Motor neuron (in vitro differentiated cells): Measurements from ENCODE around the gene TBRG4. TPM values are rescaled to one million over a fixed set of nuclear protein-coding genes. Genes with fewer than 3 reads are reported as not detected.

Experiments
- ATAC-seq, 8 experiments: fragments of 200-7000 bp; cut with Tn5 transposase; replicated peaks in 6 of 8; 2 replicates each; pipeline ENCODE4 v1.8.0; 2021; ENCODE audit warnings: mild to moderate bottlenecking in 8 of 8, moderate library complexity in 8 of 8
- H3K27ac ChIP-seq, 2 donors: fragments of 250-450 bp; sonication (Bioruptor Pico); 2 replicates each; pipeline ENCODE4 v1.9.0; 2021; ENCODE audit warnings: antibody characterized with exemption in 2 of 2, mild to moderate bottlenecking in 2 of 2, moderate library complexity in 1 of 2
- H3K4me1 ChIP-seq, 2 donors: fragments of 250-450 bp; sonication (Bioruptor Pico); replicated peaks in 1 of 2; 2 replicates each; pipeline ENCODE4 v1.6.1; 2021; ENCODE audit warnings: antibody characterized with exemption in 2 of 2, mild to moderate bottlenecking in 2 of 2, moderate library complexity in 1 of 2
- H3K4me3 ChIP-seq, 5 donors: fragments of 250-450 bp; sonication (Bioruptor Pico); 2 replicates each; pipeline ENCODE4 v1.9.0; 2021; ENCODE audit warnings: antibody characterized with exemption in 5 of 5, mild to moderate bottlenecking in 5 of 5, moderate library complexity in 4 of 5
- WGBS, 10 experiments: fragments of 450-650 bp; shearing (Covaris generic); methylation state at CpG; one replicate each; pipeline ENCODE4 v1.0.0; 2022; 5-methylcytosine and 5-hydroxymethylcytosine counted together
- in situ Hi-C, 9 experiments: fragments of 400-800 bp; cut with MboI; loops; one replicate each; pipeline ENCODE4 v1.15.0; 2021; ENCODE audit warnings: low sequenced_read_pairs in 9 of 9, low pct_unique_long_range_greater_than_20kb in 2 of 9; ENCODE audit not compliant: unreplicated experiment in 9 of 9
- total RNA-seq, 8 experiments: library from RNA; unstranded; fragments of 300-600 nt; gene quantifications; 2 replicates each; pipeline versions ENCODE4 v1.2.3 to v1.2.4, GENCODE V29; 2022

The TBRG4 gene
- total RNA-seq, 8 experiments from 2014 or later = 27.4 to 104 (median 44.1) TPM

- ATAC-seq = no peak
- Histone ChIP-seq H3K27ac (no peak overlapping the region), H3K4me3 (no peak overlapping the region), H3K4me1 (peaks cover 12 to 15% of the 10 kb centered on the region in 2 donors)
- in situ Hi-C loops = loop anchor here in 2 of 9 experiments (25.0 kb wide), 2 partner anchors 247 to 522 kb away; partner anchors contain the start of gene TMED4 (in 1 of the 2)
- 78 to 100% (median 94%) methylated on average over 2 to 7 of the region's 8 CpGs; no CpG with 5 or more reads in 4 of the 10 experiments for WGBS, 10 experiments
Observed at GRCh38 chr7:45108863-45109262, 2.6 kb downstream of the TBRG4 start.

GRCh38 chr7:45107356-45107755, 4.1 kb downstream of the TBRG4 start:
- Histone ChIP-seq H3K4me3 (no peak overlapping the region), H3K4me1 (peaks cover 9 to 10% of the 10 kb centered on the region in 2 donors), H3K27ac (no peak overlapping the region)
- in situ Hi-C loops = loop anchor here in 2 of 9 experiments (25.0 kb wide), 2 partner anchors 245 to 520 kb away; partner anchors contain the start of gene TMED4 (in 1 of the 2)
- 69 to 100% (median 100%) methylated on average over 1 to 2 of the region's 3 CpGs; no CpG with 5 or more reads in 2 of the 10 experiments for WGBS, 10 experiments
- ATAC-seq = no peak

GRCh38 chr7:45106820-45107219, 4.7 kb downstream of the TBRG4 start:
- ATAC-seq = no peak
- in situ Hi-C loops = loop anchor here in 2 of 9 experiments (25.0 kb wide), 2 partner anchors 245 to 520 kb away; partner anchors contain the start of gene TMED4 (in 1 of the 2)
- H3K27ac ChIP-seq = no peak overlapping the region

GRCh38 chr7:45105588-45106188, 5.8 kb downstream of the TBRG4 start:
- no peak for ATAC-seq
- in situ Hi-C loops = loop anchor here in 2 of 9 experiments (25.0 kb wide), 2 partner anchors 243 to 518 kb away; partner anchors contain the start of gene TMED4 (in 1 of the 2)
- Histone ChIP-seq H3K27ac (no peak overlapping the region), H3K4me3 (no peak overlapping the region), H3K4me1 (peaks cover 8% of the 10 kb centered on the region in 2 donors)
- 100% methylated on average over 1 to 5 of the region's 8 CpGs; no CpG with 5 or more reads in 6 of the 10 experiments for WGBS, 10 experiments

More at GRCh38 chr7:45106820-45107219, 4.7 kb downstream of the TBRG4 start:
- Histone ChIP-seq H3K4me3 (no peak overlapping the region), H3K4me1 (peaks cover 8% of the 10 kb centered on the region in 2 donors)
- 60 to 88% (median 74%) methylated on average over 1 to 7 of the region's 8 CpGs; no CpG with 5 or more reads in 3 of the 10 experiments for WGBS, 10 experiments

- ATAC-seq = no peak
- Histone ChIP-seq H3K4me3 (no peak overlapping the region), H3K27ac (no peak overlapping the region), H3K4me1 (peaks cover 1% of the 10 kb centered on the region in 2 donors)
- in situ Hi-C loops = loop anchor here in 2 of 9 experiments (25.0 kb wide), 2 partner anchors 243 to 518 kb away; partner anchors contain the start of gene TMED4 (in 1 of the 2)
- 67 to 100% (median 100%) methylated on average over 1 to 3 of the region's 12 CpGs; no CpG with 5 or more reads in 5 of the 10 experiments for WGBS, 10 experiments
Observed at GRCh38 chr7:45104844-45105587, 6.5 kb downstream of the TBRG4 start.

- H3K27ac ChIP-seq = no peak overlapping the region
- in situ Hi-C loops = loop anchor here in 2 of 9 experiments (25.0 kb wide), 2 partner anchors 242 to 517 kb away; partner anchors contain the start of gene TMED4 (in 1 of the 2)
- H3K4me3 ChIP-seq = no peak overlapping the region
- no peaks in the 10 kb centered on the region for H3K4me1 ChIP-seq
- WGBS, 10 experiments = 80 to 100% (median 89%) methylated on average over 1 to 6 of the region's 17 CpGs; no CpG with 5 or more reads in 4 of the 10 experiments
- no peak for ATAC-seq
Observed at GRCh38 chr7:45103958-45104843, 7.3 kb downstream of the TBRG4 start.

- Histone ChIP-seq H3K4me1 (no peaks in the 10 kb centered on the region), H3K27ac (no peak overlapping the region), H3K4me3 (no peak overlapping the region)
- in situ Hi-C loops = loop anchor here in 2 of 9 experiments (25.0 kb wide), 2 partner anchors 241 to 516 kb away; partner anchors contain the start of gene TMED4 (in 1 of the 2)
- no peak for ATAC-seq
- WGBS, 10 experiments = 70 to 100% (median 93%) methylated on average over 1 to 6 of the region's 14 CpGs; no CpG with 5 or more reads in 5 of the 10 experiments
Observed at GRCh38 chr7:45102785-45103712, 8.4 kb downstream of the TBRG4 start.

GRCh38 chr7:45101748-45102147, 9.7 kb downstream of the TBRG4 start:
- H3K4me3 ChIP-seq = no peak overlapping the region
- ATAC-seq = no peak
- 80 to 100% (median 85%) methylated on average over 1 to 3 of the region's 12 CpGs; no CpG with 5 or more reads in 6 of the 10 experiments for WGBS, 10 experiments

GRCh38 chr7:45100761-45101480, 10.6 kb downstream of the TBRG4 start:
- in situ Hi-C loops = loop anchor here in 2 of 9 experiments (25.0 kb wide), 2 partner anchors 239 to 514 kb away; partner anchors contain the start of gene TMED4 (in 1 of the 2)
- H3K4me3 ChIP-seq = no peak overlapping the region
- no peak overlapping the region for H3K27ac ChIP-seq
- ATAC-seq = no peak
- no peaks in the 10 kb centered on the region for H3K4me1 ChIP-seq
- 80 to 100% (median 96%) methylated on average over 1 to 5 of the region's 13 CpGs; no CpG with 5 or more reads in 5 of the 10 experiments for WGBS, 10 experiments

More at GRCh38 chr7:45101748-45102147, 9.7 kb downstream of the TBRG4 start:
- in situ Hi-C loops = loop anchor here in 2 of 9 experiments (25.0 kb wide), 2 partner anchors 239 to 514 kb away; partner anchors contain the start of gene TMED4 (in 1 of the 2)
- Histone ChIP-seq H3K4me1 (no peaks in the 10 kb centered on the region), H3K27ac (no peak overlapping the region)

GRCh38 chr7:45099891-45100760, 11.4 kb downstream of the TBRG4 start:
- H3K27ac ChIP-seq = no peak overlapping the region
- H3K4me3 ChIP-seq = no peak overlapping the region
- H3K4me1 ChIP-seq = no peaks in the 10 kb centered on the region
- in situ Hi-C loops = loop anchor here in 2 of 9 experiments (25.0 kb wide), 2 partner anchors 238 to 513 kb away; partner anchors contain the start of gene TMED4 (in 1 of the 2)
- peak in 3 of 8 experiments; percentile 7 to 22 (median 20) for ATAC-seq
- WGBS, 10 experiments = 80 to 100% (median 95%) methylated on average over 1 to 9 of the region's 16 CpGs; no CpG with 5 or more reads in 2 of the 10 experiments
